Testis (tissue), 3 donors: ENCODE results near the gene TMEM51. TPM values are rescaled to one million over a fixed set of nuclear protein-coding genes. Genes with fewer than 3 reads are reported as not detected.

Experiments used
- DNase-seq: peaks from one replicate; pipeline ENCODE4 v3.0.0-alpha.2; 2019
- H3K27ac ChIP-seq, 2 donors: fragments of 200-600 bp; sonication (generic); one replicate each; pipeline ENCODE4 v1.5.1; 2019
- H3K27me3 ChIP-seq: fragments of 200-600 bp; sonication (generic); one replicate; pipeline ENCODE4 v1.5.1; 2019
- H3K36me3 ChIP-seq: fragments of 200-600 bp; sonication (generic); one replicate; pipeline ENCODE4 v1.5.1; 2017; ENCODE audit warnings: low read depth; ENCODE audit errors: missing control alignments
- H3K4me1 ChIP-seq: fragments of 200-600 bp; sonication (generic); one replicate; pipeline ENCODE4 v1.5.1; 2019
- H3K4me3 ChIP-seq, 2 donors: fragments of 200-600 bp; sonication (generic); one replicate each; pipeline ENCODE4 v1.5.1; 2017 to 2019
- H3K9me3 ChIP-seq: fragments of 200-600 bp; sonication (generic); one replicate; pipeline ENCODE4 v1.5.1; 2017
- POLR2A ChIP-seq: fragments of 450-650 bp; IDR thresholded peaks from one replicate; pipeline ENCODE4 v1.6.1; 2017; ENCODE audit warnings: antibody characterized with exemption, mild to moderate bottlenecking, moderate library complexity
- WGBS, 2 donors: methylation state at CpG; one replicate each; pipeline ENCODE4 v1.1.5; 2018; 5-methylcytosine and 5-hydroxymethylcytosine counted together
- intact Hi-C: fragments of 100-400 bp; cut with DNase I; formaldehyde crosslinking; loops from one replicate; pipeline ENCODE4 v1.15.1; 2023; ENCODE audit warnings: low total_unique reads
- polyA plus RNA-seq: library from polyadenylated mRNA; stranded (reverse); fragments of 350-450 nt; fragmentation: Illumina TruSeq; extraction: RNeasy Lipid Tissue Mini Kit (QIAGEN cat#74804); gene quantifications from one replicate; pipeline ENCODE4 v1.2.3, GENCODE V29; 2014; ENCODE audit warnings: low read depth, low replicate concordance; ENCODE audit not compliant: insufficient read depth
- total RNA-seq, 2 donors: library from RNA; depleted of rRNA; stranded (reverse); fragments of >200 nt; gene quantifications; one replicate each; pipeline ENCODE4 v1.2.3, GENCODE V29; 2016
- TF ChIP-seq, protein P1 (sequence below), 3 experiments: fragments of 450-650 bp in 2 of 3; fragments of 200-600 bp in 1 of 3; sonication (generic) in 1 of 3; IDR thresholded peaks; one replicate each; pipeline ENCODE4 v1.5.1; 2016 to 2019; ENCODE audit warnings: antibody characterized with exemption in 3 of 3, mild to moderate bottlenecking in 2 of 3, moderate library complexity in 1 of 3

TMEM51 gene
- total and polyA plus RNA-seq, 3 donors from 2014 or later, result 5.3 to 7.9 (median 5.3) TPM

DNA sequence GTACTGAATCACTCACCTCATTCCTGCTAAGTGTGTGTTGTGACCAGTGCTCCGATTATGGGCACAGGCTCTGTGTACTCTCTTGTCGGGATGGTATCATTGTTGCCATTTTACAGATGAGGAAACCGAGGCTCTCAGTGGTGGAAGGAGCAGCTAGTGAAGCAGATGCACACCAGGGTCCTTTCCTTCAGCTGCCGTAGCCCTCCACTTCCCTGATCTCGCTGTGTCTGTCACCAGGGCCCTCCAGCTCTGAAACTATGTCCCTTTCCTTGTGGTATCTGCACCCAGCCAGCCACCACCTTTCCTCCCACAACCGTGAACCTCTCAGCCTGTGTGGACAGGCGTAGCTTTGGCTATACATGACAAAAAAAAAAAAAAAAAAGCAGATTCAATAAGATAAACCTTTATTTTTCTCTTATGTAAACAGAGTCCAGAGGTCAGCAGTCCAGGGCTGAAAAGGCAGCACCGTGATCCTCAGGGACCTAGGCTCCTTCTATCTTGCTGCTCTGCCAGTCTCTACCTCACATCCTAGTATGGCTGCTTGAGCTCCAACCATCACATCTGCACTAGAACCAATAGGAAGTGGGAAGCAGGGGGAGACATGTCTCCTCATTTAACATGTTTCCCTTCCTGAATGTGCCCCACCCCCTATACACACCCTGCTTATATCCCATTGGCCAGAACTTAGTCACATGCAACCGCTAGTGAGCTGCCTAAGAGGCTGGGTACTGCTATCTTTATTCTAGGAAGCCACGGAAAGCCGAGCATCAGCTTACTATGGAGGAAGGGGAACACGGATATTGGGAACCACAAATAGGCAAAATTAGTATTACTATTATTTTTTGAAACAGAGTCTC lies 44.3 kb downstream of the TMEM51 start:
- H3K4me3 ChIP-seq, result no peak overlapping the region
- H3K4me1 ChIP-seq, result peaks cover 11% of the 10 kb centered on the region
- no peak overlapping the region for H3K27ac ChIP-seq
- DNase-seq, result no peak
- intact Hi-C loops, result no loop called here
- 80 to 91% methylated on average over 12 of the region's 12 CpGs for WGBS, 2 donors
- no peaks in the 10 kb centered on the region for H3K36me3 ChIP-seq
- no peaks in the 10 kb centered on the region for H3K27me3 ChIP-seq
- no peaks in the 10 kb centered on the region for H3K9me3 ChIP-seq
- TF ChIP-seq, protein P1, sequence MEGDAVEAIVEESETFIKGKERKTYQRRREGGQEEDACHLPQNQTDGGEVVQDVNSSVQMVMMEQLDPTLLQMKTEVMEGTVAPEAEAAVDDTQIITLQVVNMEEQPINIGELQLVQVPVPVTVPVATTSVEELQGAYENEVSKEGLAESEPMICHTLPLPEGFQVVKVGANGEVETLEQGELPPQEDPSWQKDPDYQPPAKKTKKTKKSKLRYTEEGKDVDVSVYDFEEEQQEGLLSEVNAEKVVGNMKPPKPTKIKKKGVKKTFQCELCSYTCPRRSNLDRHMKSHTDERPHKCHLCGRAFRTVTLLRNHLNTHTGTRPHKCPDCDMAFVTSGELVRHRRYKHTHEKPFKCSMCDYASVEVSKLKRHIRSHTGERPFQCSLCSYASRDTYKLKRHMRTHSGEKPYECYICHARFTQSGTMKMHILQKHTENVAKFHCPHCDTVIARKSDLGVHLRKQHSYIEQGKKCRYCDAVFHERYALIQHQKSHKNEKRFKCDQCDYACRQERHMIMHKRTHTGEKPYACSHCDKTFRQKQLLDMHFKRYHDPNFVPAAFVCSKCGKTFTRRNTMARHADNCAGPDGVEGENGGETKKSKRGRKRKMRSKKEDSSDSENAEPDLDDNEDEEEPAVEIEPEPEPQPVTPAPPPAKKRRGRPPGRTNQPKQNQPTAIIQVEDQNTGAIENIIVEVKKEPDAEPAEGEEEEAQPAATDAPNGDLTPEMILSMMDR (IDR thresholded peaks at IDR 0.05), result no peak
- no peak for TF ChIP-seq POLR2A

DNA sequence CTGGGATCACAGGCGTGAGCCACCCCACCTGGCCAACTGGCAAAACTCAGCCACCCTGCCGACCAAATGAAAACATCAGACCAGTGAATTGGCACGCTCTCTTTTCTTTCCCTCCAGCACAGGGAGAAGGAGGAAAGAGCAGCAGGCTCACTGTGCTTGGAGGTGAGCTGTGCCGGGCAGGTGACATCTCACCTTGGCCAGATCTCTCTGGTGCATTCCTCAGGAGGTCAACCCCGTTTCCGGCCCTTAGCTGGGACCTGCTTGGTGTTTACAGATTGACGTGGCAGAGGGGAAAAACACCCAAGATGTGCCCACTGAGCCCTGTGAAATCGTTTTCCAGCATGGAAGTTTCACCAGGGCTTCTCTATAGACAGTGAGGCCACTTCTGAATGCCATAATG lies 45.1 kb downstream of the TMEM51 start:
- Histone ChIP-seq H3K27ac (no peak overlapping the region), H3K36me3 (no peaks in the 10 kb centered on the region), H3K27me3 (no peaks in the 10 kb centered on the region), H3K4me3 (no peak overlapping the region), H3K9me3 (no peaks in the 10 kb centered on the region), H3K4me1 (peaks cover 11% of the 10 kb centered on the region)
- DNase-seq, result no peak
- TF ChIP-seq POLR2A, result no peak
- TF ChIP-seq, protein P1 (IDR thresholded peaks at IDR 0.05), result no peak
- intact Hi-C loops, result no loop called here
- WGBS, 2 donors, result 87 to 95% methylated on average over 5 to 8 of the region's 8 CpGs

DNA sequence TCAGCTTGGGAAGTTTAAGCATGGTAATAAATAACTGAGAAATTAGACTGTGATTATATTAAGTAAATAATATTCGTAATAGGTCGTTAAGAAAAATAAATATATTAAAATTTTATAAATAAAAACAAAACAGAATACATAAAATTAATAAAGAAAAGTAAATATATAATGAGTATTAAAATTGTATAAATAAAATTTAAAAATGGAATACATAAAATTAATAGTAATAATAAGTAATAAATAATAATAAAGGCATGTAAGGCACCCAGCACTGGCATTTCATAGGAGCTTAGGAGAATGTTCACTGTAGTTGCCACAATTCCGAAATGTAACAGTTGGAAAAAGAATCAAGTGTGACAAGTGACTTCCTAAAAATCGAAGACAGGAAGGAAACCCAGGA lies 47.7 kb downstream of the TMEM51 start:
- peaks cover 2% of the 10 kb centered on the region for H3K4me1 ChIP-seq
- H3K27me3 ChIP-seq, result no peaks in the 10 kb centered on the region
- intact Hi-C loops, result no loop called here

DNA sequence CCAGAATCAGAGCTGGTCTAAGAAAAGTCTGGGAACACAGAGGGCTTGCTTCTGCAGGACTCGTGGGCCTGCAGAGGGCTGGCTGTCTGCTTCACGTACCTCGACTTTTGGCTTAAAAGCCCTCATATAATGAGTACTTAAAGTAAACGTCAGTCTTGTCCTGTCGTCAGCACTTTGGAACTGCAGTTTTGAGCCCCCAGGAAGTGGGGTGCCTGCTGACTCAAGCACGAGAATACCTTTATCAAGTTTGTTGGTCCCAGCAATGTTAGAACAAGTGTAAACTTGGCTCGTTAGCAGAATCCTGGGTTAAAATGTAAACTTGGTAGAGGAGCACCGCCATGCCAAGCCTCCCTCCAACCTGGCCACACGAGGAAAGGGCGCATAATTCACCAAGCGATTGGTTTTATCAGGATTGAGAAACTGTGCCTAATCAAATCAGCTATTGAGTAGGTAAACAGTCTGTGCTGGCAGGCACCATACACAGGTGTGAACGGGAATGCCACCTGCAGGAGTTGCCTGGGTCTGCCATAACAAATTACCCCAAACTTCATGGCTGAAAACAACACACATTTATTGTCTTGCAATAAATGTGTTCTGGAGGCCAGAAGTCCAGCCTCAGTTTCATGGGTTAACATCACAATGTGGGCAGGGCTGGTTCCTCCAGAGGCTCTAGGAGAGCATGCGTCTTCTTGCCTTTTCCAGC lies 48.5 kb downstream of the TMEM51 start:
- H3K27me3 ChIP-seq, result no peaks in the 10 kb centered on the region
- intact Hi-C loops, result no loop called here
- no peak for TF ChIP-seq POLR2A
- TF ChIP-seq, protein P1 (IDR thresholded peaks at IDR 0.05), result no peak
- no peak for DNase-seq
- no peak overlapping the region for H3K4me3 ChIP-seq
- WGBS, 2 donors, result 79 to 89% methylated on average over 12 to 13 of the region's 13 CpGs
- no peaks in the 10 kb centered on the region for H3K9me3 ChIP-seq
- no peaks in the 10 kb centered on the region for H3K36me3 ChIP-seq
- peaks cover 8% of the 10 kb centered on the region for H3K4me1 ChIP-seq
- H3K27ac ChIP-seq, result no peak overlapping the region

More for the DNA sequence above, 47.7 kb downstream of the TMEM51 start:
- no peak overlapping the region for H3K4me3 ChIP-seq
- no peaks in the 10 kb centered on the region for H3K9me3 ChIP-seq
- TF ChIP-seq, protein P1 (IDR thresholded peaks at IDR 0.05), result no peak
- no peak for TF ChIP-seq POLR2A
- H3K36me3 ChIP-seq, result no peaks in the 10 kb centered on the region
- WGBS, 2 donors, result 76 to 82% methylated on average over 4 of the region's 4 CpGs
- no peak for DNase-seq
- no peak overlapping the region for H3K27ac ChIP-seq
